Psoas muscle (tissue), 8 donors: ENCODE data around the gene RPS25. TPM values are rescaled to one million over a fixed set of nuclear protein-coding genes. Genes with fewer than 3 reads are reported as not detected.
A peak's percentile ranks its signal among the peaks of the same experiment; 100 is the strongest.

ENCODE experiments used
- ATAC-seq, 4 donors: fragments of 200-7000 bp; cut with Tn5 transposase; one replicate each; pipeline ENCODE4 v1.9.1; 2020; ENCODE audit warnings: moderate library complexity in 3 of 4, mild to moderate bottlenecking in 2 of 4
- DNase-seq, 2 donors: peaks; one replicate each; pipeline ENCODE4 v3.0.0-alpha.2; 2020
- H3K27ac ChIP-seq: fragments of 200-600 bp; one replicate; pipeline ENCODE4 v1.8.0; 2022
- H3K27me3 ChIP-seq, 3 donors: fragments of 200-600 bp in 1 of 3; one replicate each; pipeline versions ENCODE4 v1.6.1 to v1.8.0; 2013 to 2022; ENCODE audit warnings: low read length in 2 of 3, mild to moderate bottlenecking in 2 of 3, moderate library complexity in 1 of 3; ENCODE audit not compliant: insufficient read depth in 3 of 3
- H3K36me3 ChIP-seq, 2 donors: fragments of 200-600 bp in 1 of 2; one replicate each; pipeline versions ENCODE4 v1.6.1 to v1.8.0; 2013 to 2022; ENCODE audit warnings: low read depth in 1 of 2, mild to moderate bottlenecking in 1 of 2, moderate library complexity in 1 of 2; ENCODE audit not compliant: insufficient read depth in 1 of 2
- H3K4me1 ChIP-seq: fragments of 200-600 bp; one replicate; pipeline ENCODE4 v1.8.0; 2022
- H3K4me3 ChIP-seq: fragments of 200-600 bp; one replicate; pipeline ENCODE4 v1.8.0; 2022; ENCODE audit warnings: mild to moderate bottlenecking
- H3K9me3 ChIP-seq: fragments of 200-600 bp; one replicate; pipeline ENCODE4 v1.8.0; 2022
- CTCF ChIP-seq: fragments of 200-600 bp; IDR thresholded peaks from one replicate; pipeline ENCODE4 v1.8.0; 2022; ENCODE audit warnings: antibody characterized with exemption
- WGBS, 3 donors: extraction: QIAGEN DNeasy Blood & Tissue Kit; methylation state at CpG; one replicate each; pipeline versions ENCODE4 v1.1.6 to v1.1.7; 2013; 5-methylcytosine and 5-hydroxymethylcytosine counted together
- intact Hi-C, 2 donors: fragments of 100-400 bp; cut with DNase I; formaldehyde crosslinking; loops; one replicate each; pipeline versions ENCODE4 v1.11.0 to v1.14.2; 2022
- polyA plus RNA-seq, 3 donors: library from polyadenylated mRNA; stranded (reverse); fragments of 200-250 nt; gene quantifications; one replicate each; pipeline ENCODE4 v1.2.3, GENCODE V29; 2013
- total RNA-seq, 4 donors: library from RNA; stranded (reverse); fragmentation: NEBNext Ultra II Directional in 2 of 4; extraction: Animal tissue kit (Norgen Biotek cat#: 25700) in 2 of 4; gene quantifications; one replicate each; pipeline versions ENCODE4 v1.2.1 to v1.2.4, GENCODE V29; 2021 to 2023
- donor health status: healthy with polysubstance abuse.
- donor health status: DM: no; HTN: no; CAD: no; lungs with moderate emphysema.
- donor health status: Bipolar disorder and iron deficiency.
- donor health status: healthy.
- donor health status: DM: yes; HTN: yes; CAD: no.
- donor health status: DM: no; HTN: no; CAD: no.
- donor health status: DM: no; HTN: no; CAD: no.
- donor health status: DM: yes; HTN: yes; CAD: no.

RPS25 gene
- total and polyA plus RNA-seq, 7 donors: 1,024 to 2,514 (median 1,264) TPM

- Histone ChIP-seq H3K4me3 (no peak overlapping the region), H3K27me3 (no peaks in the 10 kb centered on the region), H3K36me3 (peaks cover 5 to 70% of the 10 kb centered on the region in 2 donors), H3K4me1 (peaks cover 19% of the 10 kb centered on the region), H3K9me3 (no peaks in the 10 kb centered on the region), H3K27ac (no peak overlapping the region)
- TF ChIP-seq CTCF: no peak
- ATAC-seq (no peak), DNase-seq (no peak)
- 84 to 93% (median 88%) methylated on average over 17 of the region's 17 CpGs for WGBS, 3 donors
- intact Hi-C loops: loop anchor here (2.0 to 10.0 kb wide), 2 partner anchors 14 to 110 kb away; no protein-coding TSS in a partner anchor
Measured at GRCh38 chr11:119014209-119014924, 3.8 kb downstream of the RPS25 start.

- no peak overlapping the region for H3K4me3 ChIP-seq
- WGBS, 3 donors: 83 to 86% (median 84%) methylated on average over 3 of the region's 3 CpGs
Measured at GRCh38 chr11:119012629-119013170, 5.4 kb downstream of the RPS25 start.

GRCh38 chr11:119011476-119012053, 6.6 kb downstream of the RPS25 start:
- H3K4me1 ChIP-seq: peaks cover 12% of the 10 kb centered on the region
- peaks cover 5 to 89% of the 10 kb centered on the region in 2 donors for H3K36me3 ChIP-seq
- no peak overlapping the region for H3K4me3 ChIP-seq
- no peaks in the 10 kb centered on the region for H3K9me3 ChIP-seq
- peak in 2 of 4 donors; percentile 24 to 41 for ATAC-seq
- TF ChIP-seq CTCF: no peak
- no peak for DNase-seq
- no peak overlapping the region for H3K27ac ChIP-seq
- WGBS, 3 donors: 63 to 72% (median 68%) methylated on average over 6 of the region's 6 CpGs
- intact Hi-C loops: loop anchor here in 1 of 2 donors (10.0 kb wide), 1 partner anchor 107 kb away; no protein-coding TSS in a partner anchor
- no peaks in the 10 kb centered on the region for H3K27me3 ChIP-seq

More at GRCh38 chr11:119012629-119013170, 5.4 kb downstream of the RPS25 start:
- ATAC-seq: no peak
- Histone ChIP-seq H3K9me3 (no peaks in the 10 kb centered on the region), H3K4me1 (peaks cover 19% of the 10 kb centered on the region), H3K36me3 (peaks cover 5 to 85% of the 10 kb centered on the region in 2 donors), H3K27me3 (no peaks in the 10 kb centered on the region), H3K27ac (no peak overlapping the region)
- intact Hi-C loops: loop anchor here in 1 of 2 donors (10.0 kb wide), 1 partner anchor 108 kb away; no protein-coding TSS in a partner anchor
- no peak for TF ChIP-seq CTCF
- DNase-seq: no peak

GRCh38 chr11:119006656-119007055, 11.5 kb downstream of the RPS25 start:
- no peak for ATAC-seq
- Histone ChIP-seq H3K9me3 (no peaks in the 10 kb centered on the region), H3K4me3 (no peak overlapping the region), H3K4me1 (no peaks in the 10 kb centered on the region), H3K27me3 (no peaks in the 10 kb centered on the region), H3K27ac (no peak overlapping the region), H3K36me3 (peaks cover 0 to 88% of the 10 kb centered on the region in 2 donors)
- 86 to 90% (median 87%) methylated on average over 4 of the region's 4 CpGs for WGBS, 3 donors
- no peak for DNase-seq
- intact Hi-C loops: no loop called here
- no peak for TF ChIP-seq CTCF
